ENCODE results near the gene RAPGEF1.
A peak's percentile ranks its signal among the peaks of the same experiment; 100 is the strongest.

Gene RAPGEF1

GRCh38 chr9:131623655-131624330 lies 116.1 kb downstream of the RAPGEF1 start:
- DNase-seq (ENCODE audit: low spot score) = no peak

GRCh38 chr9:131622523-131622922 lies 117.4 kb downstream of the RAPGEF1 start:
- no peak for DNase-seq (ENCODE audit: low spot score)

GRCh38 chr9:131621551-131622358 lies 118.1 kb downstream of the RAPGEF1 start:
- DNase-seq (ENCODE audit: low spot score) = peak; percentile 26

DNA sequence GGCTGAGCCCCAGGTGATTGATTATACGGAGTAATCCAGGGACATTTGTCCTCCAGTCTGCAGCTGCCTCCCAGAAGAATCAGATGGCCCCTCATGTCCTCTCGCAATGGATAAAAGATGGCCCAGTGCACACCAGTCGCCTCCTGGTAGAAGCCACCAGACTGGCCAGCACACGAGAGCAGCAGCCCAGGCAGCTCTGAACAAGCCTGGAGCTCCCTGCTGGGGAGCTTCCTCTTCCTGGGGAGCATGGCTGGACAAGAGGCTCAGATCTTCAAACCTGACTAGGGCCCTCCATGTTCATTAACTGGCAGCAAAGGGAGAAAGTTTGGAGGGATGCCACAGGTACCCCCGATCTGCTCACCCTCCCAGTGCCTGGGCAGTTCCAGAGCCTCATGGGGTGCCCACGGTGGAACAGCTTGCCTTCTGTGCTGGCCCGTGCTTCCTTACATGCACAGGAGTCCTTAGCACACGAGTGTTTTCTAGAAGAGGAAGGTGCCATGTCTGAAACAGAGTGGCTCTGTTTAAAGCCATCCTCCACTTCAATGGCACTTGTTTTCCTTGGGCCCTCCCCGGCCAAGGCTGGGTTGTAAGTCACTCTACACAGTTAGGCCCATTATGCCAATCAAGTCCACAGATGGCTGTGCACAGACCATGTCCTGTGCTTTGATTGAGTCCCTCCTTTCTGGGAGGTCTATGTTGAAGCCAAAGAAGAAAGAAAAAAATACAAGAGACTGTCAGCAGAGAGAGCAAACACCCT lies 118.9 kb downstream of the RAPGEF1 start:
- peak; percentile 63 for DNase-seq (ENCODE audit: low spot score)

GRCh38 chr9:131619680-131620079 lies 120.2 kb downstream of the RAPGEF1 start:
- no peak for DNase-seq (ENCODE audit: low spot score)

GRCh38 chr9:131618785-131619184 lies 121.1 kb downstream of the RAPGEF1 start:
- DNase-seq (ENCODE audit: low spot score) = no peak

GRCh38 chr9:131618071-131618479 lies 121.8 kb downstream of the RAPGEF1 start:
- no peak for DNase-seq (ENCODE audit: low spot score)

- no peak for DNase-seq (ENCODE audit: low spot score)
Observed at GRCh38 chr9:131617611-131618010, 122.3 kb downstream of the RAPGEF1 start.

GRCh38 chr9:131616983-131617604 lies 122.8 kb downstream of the RAPGEF1 start:
- DNase-seq (ENCODE audit: low spot score) = no peak

DNA sequence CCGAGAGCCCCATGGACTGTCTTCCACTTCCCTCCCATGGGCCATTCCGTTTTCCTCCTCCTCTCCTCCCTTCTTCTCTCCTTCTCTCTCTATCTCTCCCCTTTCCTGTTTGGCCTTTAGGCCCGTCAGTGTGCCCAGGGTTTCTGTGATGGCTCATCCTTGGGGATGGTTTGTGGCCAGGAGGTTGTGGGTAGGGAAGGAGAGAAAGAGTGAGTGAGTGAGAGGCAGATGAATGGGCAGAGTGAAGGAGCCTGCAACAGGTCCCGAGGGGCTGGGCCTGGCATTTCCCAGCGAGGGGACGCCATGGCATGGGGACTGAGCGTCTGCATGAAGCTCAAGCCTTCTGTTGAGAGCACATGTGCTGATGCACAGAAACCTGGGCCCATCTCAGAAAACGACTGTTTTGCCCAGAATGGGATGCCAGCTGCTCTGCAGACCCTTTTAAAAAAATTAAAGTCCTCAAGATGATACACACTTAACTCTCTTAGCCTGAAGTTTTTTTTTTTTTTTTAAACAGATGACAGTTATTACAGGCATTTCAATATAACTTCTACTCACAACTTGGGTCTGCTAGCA lies 125.4 kb downstream of the RAPGEF1 start:
- DNase-seq (ENCODE audit: low spot score) = no peak

GRCh38 chr9:131613921-131614320 lies 126.0 kb downstream of the RAPGEF1 start:
- DNase-seq (ENCODE audit: low spot score) = no peak

GRCh38 chr9:131612851-131613250 lies 127.0 kb downstream of the RAPGEF1 start:
- DNase-seq (ENCODE audit: low spot score) = no peak

DNA sequence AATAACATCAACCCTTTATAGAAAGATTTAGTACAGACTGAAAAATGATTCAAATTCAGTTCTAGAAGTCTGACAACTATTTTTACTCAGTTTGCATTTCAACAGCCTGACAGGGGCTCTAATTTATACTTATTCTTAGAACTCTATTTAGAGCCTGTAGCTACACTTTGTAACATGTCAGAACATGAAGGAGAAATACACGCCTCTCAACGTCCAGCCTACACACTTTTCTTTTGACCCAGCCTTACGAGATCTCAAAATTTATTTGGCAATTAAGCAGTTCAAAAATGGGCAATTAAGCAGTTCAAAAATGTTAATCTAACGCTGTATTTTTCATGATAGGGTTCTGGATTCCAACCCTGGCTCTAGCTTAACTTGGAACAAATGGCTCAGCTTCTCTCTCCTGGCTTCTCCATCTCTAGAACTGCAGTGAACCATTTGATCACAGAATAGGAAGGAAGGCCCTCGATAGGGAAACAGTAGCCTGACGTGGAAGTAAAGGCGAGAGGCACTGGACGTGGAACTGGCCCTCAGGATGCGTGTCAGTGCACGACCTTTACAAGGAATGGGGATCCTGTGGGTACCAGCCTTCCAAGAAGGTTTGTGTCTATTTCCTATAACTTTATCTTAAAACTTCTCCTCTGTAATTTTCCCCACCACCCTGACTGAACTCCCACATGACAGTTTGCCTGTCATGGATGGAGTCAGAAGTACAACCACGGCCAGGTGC lies 128.1 kb downstream of the RAPGEF1 start:
- no peak for DNase-seq (ENCODE audit: low spot score)

DNA sequence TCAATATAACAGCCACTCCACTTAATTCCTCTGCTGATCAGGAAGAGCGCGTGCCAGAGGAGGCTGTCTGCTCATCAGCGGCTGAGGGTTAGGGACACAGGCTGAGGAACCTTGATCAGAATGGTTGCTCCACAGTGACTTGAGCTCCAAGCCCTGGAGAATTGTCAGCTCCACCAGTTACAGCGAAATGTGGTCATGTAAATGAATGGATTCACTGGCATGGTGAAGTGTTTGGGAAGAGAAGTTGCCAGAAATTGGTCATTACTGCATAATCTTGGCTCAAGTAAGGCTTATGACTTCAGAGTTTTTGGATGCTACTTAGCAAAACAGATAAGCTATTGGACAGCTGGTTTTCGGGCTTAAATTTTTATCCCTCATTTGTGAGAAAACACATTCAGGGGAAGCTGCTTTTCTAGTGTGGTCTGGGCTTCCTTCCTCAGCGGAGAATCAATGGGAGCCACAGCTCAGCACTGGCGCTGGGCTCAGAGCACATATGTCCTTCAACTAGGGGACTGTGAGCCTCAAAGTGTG lies 129.6 kb downstream of the RAPGEF1 start:
- DNase-seq (ENCODE audit: low spot score) = no peak

GRCh38 chr9:131609099-131609830 lies 130.6 kb downstream of the RAPGEF1 start:
- peak; percentile 45 for DNase-seq (ENCODE audit: low spot score)

DNA sequence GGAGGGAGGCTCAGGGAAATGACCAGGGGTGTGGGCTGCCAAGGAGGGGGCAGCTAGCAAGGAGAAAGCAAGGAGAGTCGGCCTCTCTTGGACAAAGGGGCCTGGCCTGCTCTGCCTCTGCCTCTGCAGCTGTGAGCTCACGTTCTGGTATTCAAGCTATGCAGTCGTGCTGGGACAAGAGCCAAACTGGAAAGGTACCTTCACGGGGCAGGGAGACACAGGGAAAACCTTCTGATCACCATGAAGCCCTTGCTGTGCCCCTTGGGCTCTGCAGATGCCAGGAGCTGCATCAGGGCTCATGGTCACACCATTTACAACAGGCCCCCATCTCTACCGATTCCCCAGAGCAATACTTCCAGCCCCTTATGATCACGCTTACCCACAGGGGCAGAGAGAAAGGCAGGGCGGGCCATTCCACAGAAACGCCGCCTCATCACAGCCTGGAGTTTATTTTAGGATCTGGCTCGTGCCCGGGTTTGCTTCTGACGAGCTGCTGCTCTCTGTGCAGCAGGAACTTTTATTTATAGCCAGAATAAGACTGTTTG lies 131.3 kb downstream of the RAPGEF1 start:
- DNase-seq (ENCODE audit: low spot score) = peak; percentile 57

GRCh38 chr9:131607591-131607990 lies 132.3 kb downstream of the RAPGEF1 start:
- no peak for DNase-seq (ENCODE audit: low spot score)

GRCh38 chr9:131606896-131607567 lies 132.8 kb downstream of the RAPGEF1 start:
- no peak for DNase-seq (ENCODE audit: low spot score)
